Vagina (tissue), 2 donors: ENCODE data around the gene TFPI. TPM values are rescaled to one million over a fixed set of nuclear protein-coding genes. Genes with fewer than 3 reads are reported as not detected.
"Not testable (repeated sequence)": the region's sequence is repeated elsewhere in the genome, so short reads cannot be mapped to it uniquely, and the experiment has no call there.

ENCODE experiments used
- DNase-seq, 2 donors: peaks; one replicate each; pipeline ENCODE4 v3.0.0-alpha.2; 2017; ENCODE audit errors: extremely low spot score in 2 of 2
- H3K27ac ChIP-seq: fragments of 200-600 bp; sonication (generic); one replicate; pipeline ENCODE4 v1.5.1; 2019
- H3K27me3 ChIP-seq: fragments of 200-600 bp; sonication (generic); one replicate; pipeline ENCODE4 v1.5.1; 2019
- H3K36me3 ChIP-seq, 2 donors: fragments of 200-600 bp; sonication (generic); one replicate each; pipeline ENCODE4 v1.5.1; 2017 to 2019
- H3K4me1 ChIP-seq: fragments of 200-600 bp; sonication (generic); one replicate; pipeline ENCODE4 v1.5.1; 2019
- H3K4me3 ChIP-seq, 2 donors: fragments of 200-600 bp; sonication (generic); 1 replicate in 1 of 2; 2 replicates in 1 of 2; pipeline ENCODE4 v1.5.1; 2016 to 2019
- H3K9me3 ChIP-seq: fragments of 200-600 bp; sonication (generic); one replicate; pipeline ENCODE4 v1.5.1; 2019
- CTCF ChIP-seq, 3 experiments: fragments of 450-650 bp in 2 of 3; fragments of 200-600 bp in 1 of 3; sonication (generic) in 1 of 3; IDR thresholded peaks; one replicate each; pipeline ENCODE4 v1.5.1; 2017 to 2019; ENCODE audit warnings: antibody characterized with exemption in 3 of 3, mild to moderate bottlenecking in 2 of 3, moderate library complexity in 2 of 3
- POLR2A ChIP-seq, 2 donors: fragments of 450-650 bp; IDR thresholded peaks; one replicate each; pipeline ENCODE4 v1.6.1; 2017; ENCODE audit warnings: antibody characterized with exemption in 2 of 2, mild to moderate bottlenecking in 2 of 2, moderate library complexity in 2 of 2
- POLR2AphosphoS5 ChIP-seq, 2 donors: sonication (generic); formaldehyde crosslinking; IDR thresholded peaks; one replicate each; pipeline ENCODE4 v1.9.0; 2017; ENCODE audit warnings: antibody characterized with exemption in 2 of 2, mild to moderate bottlenecking in 2 of 2, low read depth in 1 of 2; ENCODE audit not compliant: insufficient read depth in 1 of 2
- intact Hi-C: fragments of 100-400 bp; cut with DNase I; formaldehyde crosslinking; loops from one replicate; pipeline ENCODE4 v1.15.1; 2023
- total RNA-seq: library from RNA; depleted of rRNA; stranded (reverse); fragments of >200 nt; gene quantifications from one replicate; pipeline ENCODE4 v1.2.3, GENCODE V29; 2016

TFPI gene
- total RNA-seq, 1 donor from 2014 or later, result 68.8 TPM

- Histone ChIP-seq H3K4me1 (no peaks in the 10 kb centered on the region), H3K27me3 (no peaks in the 10 kb centered on the region), H3K27ac (no peak overlapping the region), H3K36me3 (no peaks in the 10 kb centered on the region), H3K4me3 (no peak overlapping the region), H3K9me3 (no peaks in the 10 kb centered on the region)
- intact Hi-C loops, result loop anchor here (10.0 kb wide), 1 partner anchor 64 kb away; no protein-coding TSS in a partner anchor
- no peak for DNase-seq
- TF ChIP-seq POLR2A (IDR thresholded peaks at IDR 0.05) (no peak), POLR2AphosphoS5 (IDR thresholded peaks at IDR 0.05; ENCODE audit: insufficient read depth in 1 of 2, low read depth in 1 of 2) (no peak), CTCF (IDR thresholded peaks at IDR 0.05) (no peak)
These were observed 14.8 kb upstream of the TFPI start for GRCh38 chr2:187569042-187569441.

- no peak for DNase-seq
- Histone ChIP-seq H3K9me3 (no peaks in the 10 kb centered on the region), H3K27ac (no peak overlapping the region), H3K4me3 (no peak overlapping the region), H3K4me1 (no peaks in the 10 kb centered on the region), H3K27me3 (no peaks in the 10 kb centered on the region), H3K36me3 (no peaks in the 10 kb centered on the region)
- TF ChIP-seq POLR2AphosphoS5 (IDR thresholded peaks at IDR 0.05; ENCODE audit: insufficient read depth in 1 of 2, low read depth in 1 of 2) (no peak), POLR2A (IDR thresholded peaks at IDR 0.05) (no peak), CTCF (IDR thresholded peaks at IDR 0.05) (no peak)
- intact Hi-C loops, result loop anchor here (10.0 kb wide), 1 partner anchor 62 kb away; no protein-coding TSS in a partner anchor
These were observed 12.9 kb upstream of the TFPI start for GRCh38 chr2:187567126-187567525.

GRCh38 chr2:187566712-187567111 lies 12.5 kb upstream of the TFPI start:
- Histone ChIP-seq H3K4me3 (no peak overlapping the region), H3K27me3 (no peaks in the 10 kb centered on the region), H3K36me3 (no peaks in the 10 kb centered on the region), H3K9me3 (no peaks in the 10 kb centered on the region), H3K4me1 (no peaks in the 10 kb centered on the region), H3K27ac (no peak overlapping the region)
- DNase-seq, result no peak
- intact Hi-C loops, result loop anchor here (10.0 kb wide), 1 partner anchor 62 kb away; no protein-coding TSS in a partner anchor
- TF ChIP-seq CTCF (IDR thresholded peaks at IDR 0.05), result no peak
- no peak for TF ChIP-seq POLR2AphosphoS5 (IDR thresholded peaks at IDR 0.05; ENCODE audit: insufficient read depth in 1 of 2, low read depth in 1 of 2)

DNA sequence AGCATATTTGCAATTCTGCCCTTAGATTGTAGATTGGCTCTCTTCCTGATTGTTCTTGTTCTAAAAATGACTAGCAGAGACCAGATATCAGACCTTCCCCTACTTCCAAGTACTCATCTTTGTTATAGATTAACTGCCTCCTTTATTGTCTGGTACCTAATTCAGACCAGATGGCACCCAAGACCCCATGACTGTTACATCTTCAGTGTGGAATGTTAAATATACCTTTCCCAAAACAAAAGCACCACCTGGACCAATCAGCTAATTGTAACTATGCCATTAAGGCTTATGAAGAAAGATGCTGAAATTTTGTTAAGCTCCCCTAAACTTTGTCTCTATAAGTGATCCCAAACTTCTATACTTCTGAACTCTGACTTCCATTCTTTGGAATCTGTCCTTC lies 12.0 kb upstream of the TFPI start:
- H3K4me3 ChIP-seq, result no peak overlapping the region
- intact Hi-C loops, result loop anchor here (10.0 kb wide), 1 partner anchor 61 kb away; no protein-coding TSS in a partner anchor

GRCh38 chr2:187565618-187566017 lies 11.4 kb upstream of the TFPI start:
- intact Hi-C loops, result loop anchor here (10.0 kb wide), 1 partner anchor 61 kb away; no protein-coding TSS in a partner anchor
- not testable (repeated sequence) for H3K27me3 ChIP-seq, H3K36me3 ChIP-seq, DNase-seq, H3K4me3 ChIP-seq, H3K27ac ChIP-seq, H3K4me1 ChIP-seq, H3K9me3 ChIP-seq

More for the DNA sequence above, 12.0 kb upstream of the TFPI start:
- H3K9me3 ChIP-seq, result no peaks in the 10 kb centered on the region
- H3K27ac ChIP-seq, result no peak overlapping the region
- TF ChIP-seq POLR2AphosphoS5 (IDR thresholded peaks at IDR 0.05; ENCODE audit: insufficient read depth in 1 of 2, low read depth in 1 of 2) (no peak), CTCF (IDR thresholded peaks at IDR 0.05) (no peak), POLR2A (IDR thresholded peaks at IDR 0.05) (no peak)
- no peaks in the 10 kb centered on the region for H3K36me3 ChIP-seq
- H3K4me1 ChIP-seq, result no peaks in the 10 kb centered on the region
- DNase-seq, result no peak
- H3K27me3 ChIP-seq, result no peaks in the 10 kb centered on the region

DNA sequence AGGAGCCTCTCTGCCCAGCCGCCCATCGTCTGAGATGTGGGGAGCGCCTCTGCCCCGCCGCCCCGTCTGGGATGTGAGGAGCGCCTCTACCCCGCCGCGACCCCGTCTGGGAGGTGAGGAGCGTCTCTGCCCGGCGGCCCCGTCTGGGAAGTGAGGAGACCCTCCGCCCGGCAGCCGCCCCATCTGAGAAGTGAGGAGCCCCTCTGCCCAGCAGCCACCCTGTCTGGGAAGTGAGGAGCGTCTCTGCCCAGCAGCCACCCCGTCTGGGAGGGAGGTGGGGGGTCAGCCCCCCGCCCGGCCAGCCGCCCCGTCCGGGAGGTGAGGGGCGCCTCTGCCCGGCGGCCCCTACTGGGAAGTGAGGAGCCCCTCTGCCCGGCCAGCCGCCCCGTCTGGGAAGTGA lies 2.3 kb upstream of the TFPI start:
- DNase-seq, H3K27ac ChIP-seq, H3K27me3 ChIP-seq, H3K36me3 ChIP-seq, H3K9me3 ChIP-seq, intact Hi-C loops, H3K4me3 ChIP-seq: not testable (repeated sequence)
- H3K4me1 ChIP-seq, result peaks cover 12% of the 10 kb centered on the region
